RWPE1 (cell line): ENCODE measurements around the gene UPK1A.

ENCODE experiments used
- CTCF ChIA-PET: fragments of 350-600 bp; sonication (Branson Sonifier 250); formaldehyde crosslinking; extraction: SDS; loops from one replicate; lab custom pipeline; 2021; lab: Yijun Ruan, JAX
- POLR2A ChIA-PET: fragments of 400-600 bp; formaldehyde crosslinking; extraction: SDS; loops from one replicate; lab custom pipeline; 2020; ENCODE audit warnings: antibody characterized with exemption; ENCODE audit not compliant: low non-redundant PET; lab: Yijun Ruan, JAX
- DNase-seq: peaks from one replicate; pipeline ENCODE4 v3.0.0; 2012; ENCODE audit warnings: low spot score
- H3K27ac ChIP-seq: fragments of 450-650 bp; 2 replicates; pipeline ENCODE4 v1.5.1; 2017
- TF ChIP-seq, protein P1 (sequence below): fragments of 450-650 bp; conservative IDR thresholded peaks from 2 replicates; pipeline ENCODE4 v1.5.1; 2017; ENCODE audit warnings: low read depth, mild to moderate bottlenecking

Gene UPK1A

GRCh38 chr19:35637165-35637564 lies 29.2 kb upstream of the UPK1A start:
- H3K27ac ChIP-seq = 0 out of 2 replicates have a peak overlapping the region, but pooled peaks have one; percentile 23
- TF ChIP-seq, protein P1, sequence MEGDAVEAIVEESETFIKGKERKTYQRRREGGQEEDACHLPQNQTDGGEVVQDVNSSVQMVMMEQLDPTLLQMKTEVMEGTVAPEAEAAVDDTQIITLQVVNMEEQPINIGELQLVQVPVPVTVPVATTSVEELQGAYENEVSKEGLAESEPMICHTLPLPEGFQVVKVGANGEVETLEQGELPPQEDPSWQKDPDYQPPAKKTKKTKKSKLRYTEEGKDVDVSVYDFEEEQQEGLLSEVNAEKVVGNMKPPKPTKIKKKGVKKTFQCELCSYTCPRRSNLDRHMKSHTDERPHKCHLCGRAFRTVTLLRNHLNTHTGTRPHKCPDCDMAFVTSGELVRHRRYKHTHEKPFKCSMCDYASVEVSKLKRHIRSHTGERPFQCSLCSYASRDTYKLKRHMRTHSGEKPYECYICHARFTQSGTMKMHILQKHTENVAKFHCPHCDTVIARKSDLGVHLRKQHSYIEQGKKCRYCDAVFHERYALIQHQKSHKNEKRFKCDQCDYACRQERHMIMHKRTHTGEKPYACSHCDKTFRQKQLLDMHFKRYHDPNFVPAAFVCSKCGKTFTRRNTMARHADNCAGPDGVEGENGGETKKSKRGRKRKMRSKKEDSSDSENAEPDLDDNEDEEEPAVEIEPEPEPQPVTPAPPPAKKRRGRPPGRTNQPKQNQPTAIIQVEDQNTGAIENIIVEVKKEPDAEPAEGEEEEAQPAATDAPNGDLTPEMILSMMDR = no peak
- POLR2A ChIA-PET = no interaction called here
- CTCF ChIA-PET = interaction anchor here (1.1 kb wide), 1 partner anchor 142 kb away, joined by 5 read pairs; no protein-coding TSS in a partner anchor
- DNase-seq = no peak

DNA sequence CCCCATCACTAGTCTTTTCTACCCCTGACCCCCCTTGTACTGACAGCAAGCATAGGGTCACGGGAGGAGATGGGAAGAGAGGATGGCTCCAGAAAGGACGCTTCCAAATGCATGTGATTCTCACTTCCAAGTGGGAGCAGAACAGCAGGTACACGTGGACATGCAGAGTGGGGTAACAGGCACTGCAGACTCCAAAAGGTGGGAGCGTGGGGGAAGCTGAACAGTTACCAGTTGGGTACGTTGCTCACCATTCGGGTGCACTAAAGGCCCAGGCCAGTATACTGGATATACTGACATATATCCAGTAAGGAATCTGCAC lies 27.0 kb upstream of the UPK1A start:
- ChIA-PET CTCF (no interaction called here), POLR2A (no interaction called here)
- H3K27ac ChIP-seq = no peak overlapping the region
- DNase-seq = no peak
- TF ChIP-seq, protein P1 = no peak

DNA sequence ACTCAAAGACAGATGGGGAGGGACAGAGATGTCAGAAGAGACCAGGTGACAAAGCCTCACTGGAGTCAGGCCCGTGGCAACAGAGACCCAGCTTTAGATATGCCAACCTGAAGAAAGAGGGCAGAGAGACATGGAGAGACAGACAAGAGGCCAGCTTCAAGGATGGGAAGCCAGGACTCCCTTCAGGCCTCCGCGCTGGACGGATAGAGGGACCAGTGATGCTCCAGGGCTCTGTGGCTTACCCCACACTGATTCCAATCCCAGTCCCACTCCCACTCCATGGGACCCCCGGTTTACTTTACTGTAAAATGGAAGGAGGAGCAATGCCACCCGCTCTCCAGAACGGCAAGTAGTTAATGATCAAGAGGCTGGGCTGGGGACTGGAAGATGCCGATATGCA lies 26.5 kb upstream of the UPK1A start:
- ChIA-PET POLR2A (no interaction called here), CTCF (no interaction called here)

GRCh38 chr19:35641515-35642151 lies 24.7 kb upstream of the UPK1A start, which contains the start of gene ETV2:
Gene ETV2, plus strand, starts transcription at chr19:35641745. Its CDS starts 716 bp downstream, at chr19:35642461.
- H3K27ac ChIP-seq = no peak within 1 kb of the TSS; the same call in 1 of the 2 replicates
- ChIA-PET CTCF (no interaction called here), POLR2A (no interaction called here)
- no peak for DNase-seq
- TF ChIP-seq, protein P1 = no peak

More for the DNA sequence above, 26.5 kb upstream of the UPK1A start:
- DNase-seq = no peak
- TF ChIP-seq, protein P1 = no peak
- no peak overlapping the region for H3K27ac ChIP-seq

GRCh38 chr19:35642312-35642711 lies 24.0 kb upstream of the UPK1A start:
- H3K27ac ChIP-seq = no peak overlapping the region; the same call in 1 of the 2 replicates
- POLR2A ChIA-PET = interaction anchor here (0.7 kb wide), 1 partner anchor 178 kb away, joined by 4 read pairs; no protein-coding TSS in a partner anchor
- no peak for DNase-seq
- CTCF ChIA-PET = no interaction called here
- TF ChIP-seq, protein P1 = no peak

- DNase-seq = no peak
- CTCF ChIA-PET = no interaction called here
- TF ChIP-seq, protein P1 = no peak
- POLR2A ChIA-PET = interaction anchor here (0.7 kb wide), 1 partner anchor 178 kb away, joined by 4 read pairs; no protein-coding TSS in a partner anchor
- H3K27ac ChIP-seq = peak overlapping the region; percentile 95
These were observed 23.5 kb upstream of the UPK1A start for GRCh38 chr19:35642798-35643254.
